K562 (cell line): ENCODE results near the gene ABITRAM. TPM values are rescaled to one million over a fixed set of nuclear protein-coding genes. Genes with fewer than 3 reads are reported as not detected.

Experiments
- ATAC-seq: fragments of 200-7000 bp; cut with Tn5 transposase; 3 replicates; pipeline ENCODE4 v1.9.1; 2020; ENCODE audit warnings: moderate library complexity
- BruUV-seq: library from RNA; stranded (reverse); fragments of 400-500 nt; replicated peaks from 2 replicates; lab custom pipeline; 2021; lab: Mats Ljungman, UMichigan
- CTCF ChIA-PET: fragments of 300-600 bp; formaldehyde crosslinking; extraction: SDS; loops from one replicate; lab custom pipeline; 2021; ENCODE audit warnings: low intra/inter-chr PET ratio; lab: Yijun Ruan, JAX
- POLR2A ChIA-PET: fragments of 300-600, 350-650 bp; sonication (Branson Sonifier 250); formaldehyde crosslinking; extraction: SDS; loops from one replicate; lab custom pipeline; 2021; ENCODE audit warnings: antibody characterized with exemption, inconsistent platforms; lab: Yijun Ruan, JAX
- DNase-seq, 4 experiments: peaks; one replicate each; pipeline versions ENCODE4 v3.0.0 to v3.0.0-alpha.2; 2011 to 2018; ENCODE audit warnings: low spot score in 3 of 4, mixed read lengths in 3 of 4; ENCODE audit errors: extremely low read depth in 1 of 4
- FAIRE-seq: peaks from 2 replicates; lab custom pipeline; 2011; peaks lifted over from hg19 to GRCh38; lab: Jason Lieb, UNC
- H2AFZ ChIP-seq: 2 replicates; pipeline ENCODE4 v1.6.0; 2011; ENCODE audit warnings: low read depth, low read length, control low read depth, inconsistent platforms
- H3K27ac ChIP-seq: fragments of 200-600 bp; 3 replicates; pipeline ENCODE4 v1.8.0; 2011; ENCODE audit warnings: low read depth, mild to moderate bottlenecking, control low read depth, inconsistent platforms, low read length, moderate library complexity, mixed read lengths; ENCODE audit errors: extremely low read depth
- H3K27me3 ChIP-seq, 2 experiments: fragments of 300-600 bp in 1 of 2; 2 replicates in 1 of 2; 3 replicates in 1 of 2; pipeline versions ENCODE4 v1.6.0 to v1.8.0; 2011; ENCODE audit warnings: inconsistent platforms in 2 of 2, low read length in 2 of 2, mild to moderate bottlenecking in 1 of 2, mixed read lengths in 1 of 2, moderate library complexity in 1 of 2; ENCODE audit not compliant: control insufficient read depth in 2 of 2, insufficient read depth in 2 of 2
- H3K36me3 ChIP-seq: fragments of 300-600 bp; 3 replicates; pipeline ENCODE4 v1.8.0; 2011; ENCODE audit warnings: mild to moderate bottlenecking, low read length, inconsistent platforms; ENCODE audit not compliant: control insufficient read depth, insufficient read depth
- H3K4me1 ChIP-seq, 2 experiments: fragments of 200-600 bp in 1 of 2; replicated peaks in 1 of 2; 2 replicates in 1 of 2; 3 replicates in 1 of 2; pipeline versions ENCODE4 v1.5.1 to v1.8.0; 2011; ENCODE audit warnings: inconsistent platforms in 2 of 2, low read length in 2 of 2, mild to moderate bottlenecking in 1 of 2, mixed read lengths in 1 of 2, moderate library complexity in 1 of 2; ENCODE audit not compliant: control insufficient read depth in 2 of 2, insufficient read depth in 2 of 2
- H3K4me2 ChIP-seq: 2 replicates; pipeline ENCODE4 v1.6.1; 2011; ENCODE audit warnings: low read length, control low read depth, inconsistent platforms, mixed read lengths; ENCODE audit not compliant: insufficient read depth
- H3K4me3 ChIP-seq: fragments of 200-600 bp; sonication (generic), shearing (Covaris generic); 2 replicates; pipeline ENCODE4 v1.5.1; 2016; ENCODE audit warnings: control low read depth, inconsistent platforms
- H3K79me2 ChIP-seq: fragments of 200-600 bp; 3 replicates; pipeline ENCODE4 v1.8.0; 2011; ENCODE audit warnings: low read length, inconsistent platforms; ENCODE audit not compliant: control insufficient read depth, insufficient read depth
- H3K9ac ChIP-seq, 2 experiments: 2 replicates each; pipeline versions ENCODE4 v1.6.0 to v1.6.1; 2011; ENCODE audit warnings: low read depth in 2 of 2, low read length in 2 of 2, control low read depth in 1 of 2, inconsistent platforms in 1 of 2, mild to moderate bottlenecking in 1 of 2, mixed read lengths in 1 of 2; ENCODE audit not compliant: insufficient read depth in 1 of 2
- H3K9me1 ChIP-seq: one replicate; pipeline ENCODE4 v1.6.0; 2011; ENCODE audit warnings: inconsistent platforms, mild to moderate bottlenecking, low read length, moderate library complexity; ENCODE audit not compliant: control insufficient read depth, insufficient read depth
- H3K9me3 ChIP-seq: replicated peaks from 2 replicates; pipeline ENCODE4 v1.5.1; 2011; ENCODE audit warnings: low read depth, low read length, inconsistent platforms; ENCODE audit not compliant: control insufficient read depth, insufficient read depth
- H4K20me1 ChIP-seq: replicated peaks from 2 replicates; pipeline ENCODE4 v1.6.1; 2011; ENCODE audit warnings: low read length, inconsistent platforms, mixed read lengths; ENCODE audit not compliant: control insufficient read depth, insufficient read depth
- ATF6 ChIP-seq: sonication (generic); formaldehyde crosslinking; IDR thresholded peaks from 2 replicates; pipeline ENCODE4 v1.4.0; 2020; ENCODE audit warnings: mild to moderate bottlenecking, missing genetic modification reagents
- BRD9 ChIP-seq: fragments of 450-650 bp; IDR thresholded peaks from 2 replicates; pipeline ENCODE4 v1.6.1; 2018; ENCODE audit warnings: low read depth; ENCODE audit not compliant: partially characterized antibody
- CBX2 ChIP-seq: fragments of 200-600 bp; sonication (generic); IDR thresholded peaks from one replicate; pipeline ENCODE4 v1.6.1; 2012; ENCODE audit warnings: mild to moderate bottlenecking, low read length, inconsistent platforms; ENCODE audit not compliant: insufficient read depth, poor library complexity, severe bottlenecking
- CREB3 ChIP-seq: fragments of 450-650 bp; conservative IDR thresholded peaks from 2 replicates; pipeline ENCODE4 v1.6.1; 2016; ENCODE audit warnings: missing genetic modification characterization, low read depth, mild to moderate bottlenecking, missing compliant biosample characterization, moderate library complexity
- GATA2 ChIP-seq: sonication (generic); formaldehyde crosslinking; IDR thresholded peaks from 2 replicates; pipeline ENCODE4 v1.4.0; 2020; ENCODE audit warnings: mild to moderate bottlenecking, missing genetic modification reagents
- GTF2E2 ChIP-seq: fragments of 200-800 bp; sonication (Bioruptor generic); IDR thresholded peaks from 2 replicates; pipeline ENCODE4 v1.6.1; 2016; ENCODE audit warnings: missing genetic modification characterization, missing compliant biosample characterization
- KAT7 ChIP-seq: sonication (generic); formaldehyde crosslinking; IDR thresholded peaks from 2 replicates; pipeline ENCODE4 v1.8.0; 2022; ENCODE audit warnings: missing genetic modification reagents, mild to moderate bottlenecking, borderline replicate concordance
- MCM2 ChIP-seq: fragments of 450-650 bp; IDR thresholded peaks from 2 replicates; pipeline ENCODE4 v1.6.1; 2017; ENCODE audit warnings: low read depth, mild to moderate bottlenecking
- NCOA4 ChIP-seq: fragments of 450-650 bp; IDR thresholded peaks from 2 replicates; pipeline ENCODE4 v1.6.1; 2018; ENCODE audit warnings: mild to moderate bottlenecking; ENCODE audit not compliant: partially characterized antibody
- SAFB ChIP-seq: fragments of 200-400 bp; formaldehyde crosslinking; IDR thresholded peaks from 2 replicates; pipeline ENCODE4 v1.6.1; 2017; ENCODE audit warnings: low read depth, low read length, borderline replicate concordance
- SMAD4 ChIP-seq: fragments of 250-450 bp; sonication (Bioruptor Pico); conservative IDR thresholded peaks from 2 replicates; pipeline ENCODE4 v1.8.0; 2021; ENCODE audit warnings: inconsistent platforms, mild to moderate bottlenecking, moderate library complexity
- STAG1 ChIP-seq: sonication (generic); formaldehyde crosslinking; IDR thresholded peaks from 2 replicates; pipeline ENCODE4 v1.5.0; 2020; ENCODE audit warnings: missing genetic modification reagents, borderline replicate concordance
- STAT5A ChIP-seq: IDR thresholded peaks from 2 replicates; pipeline ENCODE4 v1.6.1; 2012; ENCODE audit warnings: low read length, inconsistent platforms, borderline replicate concordance
- ZNF347 ChIP-seq: fragments of 450-650 bp; formaldehyde crosslinking; IDR thresholded peaks from 2 replicates; pipeline ENCODE4 v1.4.0; 2020; ENCODE audit warnings: low read depth, mild to moderate bottlenecking, moderate library complexity
- ZNF551 ChIP-seq: fragments of 250-450 bp; sonication (Bioruptor Pico); IDR thresholded peaks from 2 replicates; pipeline ENCODE4 v1.5.0; 2021; ENCODE audit warnings: mild to moderate bottlenecking, moderate library complexity
- WGBS: fragments of 100-300 bp; shearing (Covaris generic); methylation state at CpG from one replicate; pipeline ENCODE4 v1.1.6; 2016; ENCODE audit warnings: low coverage, mixed read lengths; ENCODE audit not compliant: insufficient coverage; ENCODE audit errors: missing lambda C conversion rate; 5-methylcytosine and 5-hydroxymethylcytosine counted together
- in situ Hi-C: fragments of 300-500 bp; cut with MboI; formaldehyde crosslinking; loops from 4 replicates; pipeline ENCODE4 v1.15.0; 2018; ENCODE audit warnings: inconsistent platforms, mixed read lengths
- intact Hi-C: fragments of 100-400 bp; cut with micrococcal nuclease; formaldehyde crosslinking; loops from 2 replicates; pipeline ENCODE4 v1.14.2; 2022
- polyA plus RNA-seq, 8 experiments: library from polyadenylated mRNA; depleted of rRNA in 4 of 8; stranded (reverse) in 5 of 8; unstranded in 3 of 8; fragments of >200 nt; fragmentation: Nextera tagmentation in 2 of 8; fragmentation: Illumina TruSeq in 1 of 8; extraction: Ambion mirVana in 2 of 8; extraction: Trizol in 1 of 8; gene quantifications; 2 replicates each; pipeline versions ENCODE4 v1.2.1 to v1.2.3, GENCODE V29; 2011 to 2014; ENCODE audit warnings: inconsistent platforms in 1 of 8, missing spikeins in 1 of 8
- total RNA-seq, 7 experiments: library from RNA; depleted of rRNA in 6 of 7; stranded (reverse); fragments of >200 nt in 6 of 7; fragmentation: Illumina TruSeq in 2 of 7; extraction: Trizol in 2 of 7; gene quantifications; 2 replicates each; pipeline versions ENCODE4 v1.2.1 to v1.2.3, GENCODE V29; 2011 to 2021; ENCODE audit warnings: low replicate concordance in 1 of 7

ABITRAM gene
- total and polyA plus RNA-seq, 9 of the 15 experiments (the other 6 are each of a cell fraction or from before 2014, with no cell fraction given), result 8.9 to 47.6 (median 28.4) TPM

GRCh38 chr9:108910914-108911313 lies 23.3 kb upstream of the ABITRAM start:
- Histone ChIP-seq H3K79me2 (no peaks in the 10 kb centered on the region), H3K4me3 (no peak overlapping the region), H3K27ac (no peak overlapping the region), H2AFZ (no peak overlapping the region), H4K20me1 (no peaks in the 10 kb centered on the region), H3K9ac (no peak overlapping the region), H3K4me2 (no peak overlapping the region), H3K4me1 (no peaks in the 10 kb centered on the region)
- 96% methylated on average over 2 of the region's 2 CpGs for WGBS
- FAIRE-seq (no peak), DNase-seq (no peak)
- ChIA-PET CTCF (no interaction called here), POLR2A (no interaction called here)
- in situ Hi-C loops, result no loop called here
- no peak for TF ChIP-seq ZNF347 (CRISPR knock-in tag)
- no peak for TF ChIP-seq STAT5A
- TF ChIP-seq, all 486 proteins: peak for 0
- Histone ChIP-seq H3K36me3 (peaks cover 79% of the 10 kb centered on the region), H3K9me1 (no peaks in the 10 kb centered on the region), H3K9me3 (no peaks in the 10 kb centered on the region), H3K27me3 (no peaks in the 10 kb centered on the region)
- BruUV-seq, result no TSS peak
- ATAC-seq, result no peak
- intact Hi-C loops, result no loop called here

- ATAC-seq, result no peak
- CTCF ChIA-PET, result no interaction called here
- no TSS peak for BruUV-seq
- TF ChIP-seq GATA2 (no peak), SAFB (no peak), ATF6 (no peak), CBX2 (no peak), SMAD4 (CRISPR knock-in tag) (no peak), CREB3 (tag) (no peak), BRD9 (no peak), STAG1 (no peak), MCM2 (no peak), GTF2E2 (tag) (no peak), ZNF551 (CRISPR knock-in tag) (no peak), NCOA4 (no peak), KAT7 (CRISPR knock-in tag) (no peak)
Measured at GRCh38 chr9:108911820-108912219, 22.4 kb upstream of the ABITRAM start.

More at GRCh38 chr9:108911820-108912219, 22.4 kb upstream of the ABITRAM start:
- no peak overlapping the region for H2AFZ ChIP-seq
- H3K36me3 ChIP-seq, result peaks cover 81% of the 10 kb centered on the region
- H3K9ac ChIP-seq, result no peak overlapping the region
- H3K9me1 ChIP-seq, result no peaks in the 10 kb centered on the region
- no peaks in the 10 kb centered on the region for H3K4me1 ChIP-seq
- H3K79me2 ChIP-seq, result no peaks in the 10 kb centered on the region
- H3K9me3 ChIP-seq, result no peaks in the 10 kb centered on the region
- H4K20me1 ChIP-seq, result no peaks in the 10 kb centered on the region
- POLR2A ChIA-PET, result no interaction called here
- 30% methylated on average over 1 of the region's 1 CpG for WGBS
- H3K4me2 ChIP-seq, result no peak overlapping the region
- no peak overlapping the region for H3K4me3 ChIP-seq
- no peak overlapping the region for H3K27ac ChIP-seq
- intact Hi-C loops (no loop called here), in situ Hi-C loops (no loop called here)
- no peaks in the 10 kb centered on the region for H3K27me3 ChIP-seq
- DNase-seq, result no peak
- no peak for FAIRE-seq
